Activated CD4-positive, alpha-beta T cell treated with anti-CD3 and anti-CD28 coated beads, Interleukin-2, amount 10 ng/mL, durations not matched to agents 7 days and 5 days (primary cell): ENCODE measurements around the gene PXYLP1. TPM values are rescaled to one million over a fixed set of nuclear protein-coding genes. Genes with fewer than 3 reads are reported as not detected.
A peak's percentile ranks its signal among the peaks of the same experiment; 100 is the strongest.
"Not testable (repeated sequence)": the region's sequence is repeated elsewhere in the genome, so short reads cannot be mapped to it uniquely, and the experiment has no call there.

Experiments
- CTCF ChIA-PET: fragments of 350-600 bp; sonication (Branson Sonifier 250); formaldehyde crosslinking; loops from one replicate; lab custom pipeline; 2021; ENCODE audit warnings: antibody characterized with exemption; lab: Charles Lee
- POLR2A ChIA-PET: fragments of 350-600 bp; sonication (Branson Sonifier 250); formaldehyde crosslinking; loops from one replicate; lab custom pipeline; 2021; ENCODE audit warnings: antibody characterized with exemption; lab: Charles Lee
- DNase-seq: peaks from one replicate; pipeline ENCODE4 v3.0.0-alpha.2; 2020
- H3K27ac Mint-ChIP-seq: one replicate; pipeline ENCODE4 v1.8.0; 2021; ENCODE audit warnings: mild to moderate bottlenecking, moderate library complexity, mixed read lengths
- H3K27me3 Mint-ChIP-seq: one replicate; pipeline ENCODE4 v1.8.0; 2021; ENCODE audit warnings: mixed read lengths
- H3K36me3 Mint-ChIP-seq: one replicate; pipeline ENCODE4 v1.8.0; 2021; ENCODE audit warnings: low read depth, mixed read lengths
- H3K4me1 Mint-ChIP-seq: one replicate; pipeline ENCODE4 v1.8.0; 2021; ENCODE audit warnings: mixed read lengths
- H3K4me3 Mint-ChIP-seq: one replicate; pipeline ENCODE4 v1.8.0; 2021; ENCODE audit warnings: mild to moderate bottlenecking, moderate library complexity, mixed read lengths
- H3K9me3 Mint-ChIP-seq: one replicate; pipeline ENCODE4 v1.8.0; 2021; ENCODE audit warnings: mixed read lengths
- total RNA-seq, 2 experiments: library from RNA; stranded (reverse); gene quantifications; one replicate each; pipeline ENCODE4 v1.2.3, GENCODE V29; 2021

PXYLP1 gene, protein sequence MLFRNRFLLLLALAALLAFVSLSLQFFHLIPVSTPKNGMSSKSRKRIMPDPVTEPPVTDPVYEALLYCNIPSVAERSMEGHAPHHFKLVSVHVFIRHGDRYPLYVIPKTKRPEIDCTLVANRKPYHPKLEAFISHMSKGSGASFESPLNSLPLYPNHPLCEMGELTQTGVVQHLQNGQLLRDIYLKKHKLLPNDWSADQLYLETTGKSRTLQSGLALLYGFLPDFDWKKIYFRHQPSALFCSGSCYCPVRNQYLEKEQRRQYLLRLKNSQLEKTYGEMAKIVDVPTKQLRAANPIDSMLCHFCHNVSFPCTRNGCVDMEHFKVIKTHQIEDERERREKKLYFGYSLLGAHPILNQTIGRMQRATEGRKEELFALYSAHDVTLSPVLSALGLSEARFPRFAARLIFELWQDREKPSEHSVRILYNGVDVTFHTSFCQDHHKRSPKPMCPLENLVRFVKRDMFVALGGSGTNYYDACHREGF
- total RNA-seq = 10 to 100 TPM; 11.9 to 12.1 TPM

- H3K36me3 Mint-ChIP-seq = peaks cover 15% of the 10 kb centered on the region
These were observed at the start of gene PXYLP1 for GRCh38 chr3:141231101-141231951. Gene PXYLP1 (plus strand): TSS chr3:141231825. CDS start chr3:141260176, 28,351 bp downstream.

GRCh38 chr3:141183606-141184005, 48.0 kb upstream of the PXYLP1 start:
- H3K4me3 Mint-ChIP-seq = no peak overlapping the region
- peaks cover 6% of the 10 kb centered on the region for H3K9me3 Mint-ChIP-seq
- POLR2A ChIA-PET = no interaction called here
- H3K27ac Mint-ChIP-seq = no peak overlapping the region
- H3K36me3 Mint-ChIP-seq = no peaks in the 10 kb centered on the region
- H3K27me3 Mint-ChIP-seq = peaks cover 4% of the 10 kb centered on the region
- DNase-seq = no peak
- CTCF ChIA-PET = interaction anchor here (0.7 to 2.3 kb wide), 2 partner anchors 8 to 161 kb away, joined by 4 to 8 read pairs; no protein-coding TSS in a partner anchor
- H3K4me1 Mint-ChIP-seq = no peaks in the 10 kb centered on the region

More at GRCh38 chr3:141231101-141231951, at the start of gene PXYLP1:
- Mint-ChIP-seq H3K27ac (peak within 1 kb of the TSS; percentile 97), H3K27me3 (peaks cover 2% of the 10 kb centered on the region), H3K9me3 (no peaks in the 10 kb centered on the region), H3K4me3 (peak within 1 kb of the TSS; percentile 85), H3K4me1 (peaks cover 56% of the 10 kb centered on the region)
- DNase-seq = peak; percentile 91
- ChIA-PET CTCF (interaction anchor here (0.5 to 4.6 kb wide), 40 partner anchors 9 to 646 kb away, joined by 3 to 50 read pairs (median 4); partner anchors contain the start of gene ATP1B3), POLR2A (interaction anchor here (0.6 to 1.9 kb wide), 6 partner anchors 12 to 80 kb away, joined by 3 to 7 read pairs (median 4); no protein-coding TSS in a partner anchor)

DNA sequence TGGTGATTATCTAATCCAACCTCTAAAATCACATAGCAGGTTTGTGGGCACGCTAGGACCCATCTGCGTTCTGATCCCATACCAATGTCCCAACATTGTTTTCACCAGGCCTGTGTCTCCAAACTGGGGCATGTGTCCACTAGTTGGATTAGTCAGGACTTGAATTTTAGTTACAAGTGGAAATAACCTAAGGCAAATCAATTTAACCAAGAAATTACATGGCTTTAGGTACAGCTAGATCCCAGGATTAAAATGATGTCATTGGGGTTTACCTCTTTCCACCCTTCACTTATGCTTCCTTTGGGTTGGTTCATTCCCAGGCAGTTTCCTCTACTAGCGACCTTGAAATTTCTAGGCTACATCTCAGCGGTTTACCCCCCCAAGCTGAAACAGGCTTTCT, 47.2 kb upstream of the PXYLP1 start:
- Mint-ChIP-seq H3K27me3 (peaks cover 4% of the 10 kb centered on the region), H3K27ac (no peak overlapping the region), H3K4me1 (no peaks in the 10 kb centered on the region), H3K36me3 (no peaks in the 10 kb centered on the region), H3K9me3 (peaks cover 4% of the 10 kb centered on the region), H3K4me3 (no peak overlapping the region)
- POLR2A ChIA-PET = no interaction called here
- DNase-seq = no peak
- CTCF ChIA-PET = interaction anchor here (0.6 kb wide), 4 partner anchors 354 to 1088 kb away, joined by 3 to 5 read pairs (median 4); no protein-coding TSS in a partner anchor

DNA sequence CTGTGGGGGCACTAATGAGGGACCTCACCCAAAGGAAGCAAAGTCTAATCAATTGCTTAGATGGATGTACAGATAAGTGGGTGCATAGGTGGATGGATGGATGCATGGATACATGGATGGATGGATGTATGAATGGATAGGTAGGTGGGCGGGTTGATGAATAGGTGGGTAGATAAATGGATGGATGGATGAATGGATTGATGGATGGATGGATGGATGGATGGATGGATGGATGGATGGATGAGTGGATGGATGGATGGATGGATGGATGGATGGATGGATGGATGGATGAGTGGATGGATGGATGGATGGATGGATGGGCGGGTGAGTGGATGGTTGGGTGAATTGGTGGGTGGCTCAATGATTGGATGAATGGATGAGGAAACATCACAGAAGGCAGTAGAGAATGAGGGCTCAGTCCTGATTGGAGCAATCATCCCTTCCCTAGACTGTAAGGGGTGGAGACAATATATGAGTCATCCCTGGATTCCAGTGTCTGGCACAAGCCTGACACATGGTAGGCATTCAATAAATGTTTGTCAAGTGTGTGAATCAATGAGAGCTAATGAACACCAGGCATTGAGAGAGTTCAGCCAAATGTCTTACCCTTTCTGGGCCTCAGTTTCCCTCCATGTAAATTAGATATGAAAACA, 40.4 kb upstream of the PXYLP1 start:
- Mint-ChIP-seq H3K27me3 (peaks cover 14% of the 10 kb centered on the region), H3K4me1 (peaks cover 10% of the 10 kb centered on the region), H3K36me3 (no peaks in the 10 kb centered on the region), H3K4me3 (no peak overlapping the region), H3K27ac (no peak overlapping the region), H3K9me3 (no peaks in the 10 kb centered on the region)
- no peak for DNase-seq
- CTCF ChIA-PET = interaction anchor here (0.9 to 3.3 kb wide), 5 partner anchors 9 to 194 kb away, joined by 3 to 19 read pairs (median 7); no protein-coding TSS in a partner anchor
- POLR2A ChIA-PET = no interaction called here

GRCh38 chr3:141192345-141192744, 39.3 kb upstream of the PXYLP1 start:
- DNase-seq = peak; percentile 96
- Mint-ChIP-seq H3K27ac (no peak overlapping the region), H3K9me3 (no peaks in the 10 kb centered on the region), H3K4me1 (peaks cover 10% of the 10 kb centered on the region), H3K36me3 (no peaks in the 10 kb centered on the region), H3K27me3 (peaks cover 21% of the 10 kb centered on the region), H3K4me3 (no peak overlapping the region)
- POLR2A ChIA-PET = no interaction called here
- CTCF ChIA-PET = interaction anchor here (0.6 to 3.3 kb wide), 7 partner anchors 10 to 195 kb away, joined by 3 to 19 read pairs (median 6); no protein-coding TSS in a partner anchor

DNA sequence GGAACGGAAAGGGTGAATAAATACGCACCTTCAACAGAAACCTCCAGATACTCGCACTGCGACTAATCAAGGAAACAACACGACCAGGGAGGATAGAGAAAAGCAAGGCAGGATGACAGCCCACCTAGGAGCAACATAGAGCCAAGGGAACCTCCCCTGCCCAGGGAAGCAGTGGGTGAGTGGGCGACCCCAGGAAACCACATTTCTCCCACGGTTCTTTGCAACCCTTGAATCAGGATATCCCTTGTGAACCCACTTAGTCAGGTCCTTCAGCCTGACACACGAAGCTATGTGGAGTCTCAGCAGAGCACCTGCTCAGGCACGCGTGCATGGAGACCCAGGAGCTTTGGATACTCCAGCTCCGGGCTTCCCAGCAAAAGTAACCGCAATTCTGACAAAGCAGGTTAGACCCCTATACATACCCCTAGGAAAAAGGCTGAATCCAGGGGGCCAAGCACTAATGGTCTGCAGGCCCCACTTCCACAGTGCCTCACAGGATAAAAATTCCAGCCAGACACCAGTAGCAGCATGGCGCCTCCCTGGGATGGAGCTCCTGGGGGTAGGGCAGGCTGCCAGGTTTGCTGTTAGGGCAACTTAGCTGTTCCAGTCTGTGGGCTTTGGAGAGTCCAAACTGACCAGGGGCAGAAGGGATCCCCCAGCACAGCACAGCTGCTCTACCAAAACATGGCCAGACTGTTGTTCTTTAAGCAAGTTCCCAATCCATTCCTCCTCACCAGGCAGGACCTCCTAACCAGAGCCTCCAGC, 38.4 kb upstream of the PXYLP1 start:
- no peak for DNase-seq
- CTCF ChIA-PET = interaction anchor here (0.7 to 3.3 kb wide), 6 partner anchors 38 to 295 kb away, joined by 3 to 19 read pairs (median 4); partner anchors contain the start of gene PXYLP1
- no peaks in the 10 kb centered on the region for H3K9me3 Mint-ChIP-seq
- peaks cover 10% of the 10 kb centered on the region for H3K4me1 Mint-ChIP-seq
- H3K27ac Mint-ChIP-seq = no peak overlapping the region
- POLR2A ChIA-PET = no interaction called here
- no peak overlapping the region for H3K4me3 Mint-ChIP-seq
- H3K27me3 Mint-ChIP-seq = peaks cover 30% of the 10 kb centered on the region
- H3K36me3 Mint-ChIP-seq = no peaks in the 10 kb centered on the region

GRCh38 chr3:141201122-141201521, 30.5 kb upstream of the PXYLP1 start:
- Mint-ChIP-seq H3K9me3 (no peaks in the 10 kb centered on the region), H3K27ac (no peak overlapping the region), H3K36me3 (no peaks in the 10 kb centered on the region), H3K4me3 (no peak overlapping the region), H3K27me3 (peaks cover 47% of the 10 kb centered on the region), H3K4me1 (no peaks in the 10 kb centered on the region)
- POLR2A ChIA-PET = no interaction called here
- no peak for DNase-seq
- CTCF ChIA-PET = no interaction called here

DNA sequence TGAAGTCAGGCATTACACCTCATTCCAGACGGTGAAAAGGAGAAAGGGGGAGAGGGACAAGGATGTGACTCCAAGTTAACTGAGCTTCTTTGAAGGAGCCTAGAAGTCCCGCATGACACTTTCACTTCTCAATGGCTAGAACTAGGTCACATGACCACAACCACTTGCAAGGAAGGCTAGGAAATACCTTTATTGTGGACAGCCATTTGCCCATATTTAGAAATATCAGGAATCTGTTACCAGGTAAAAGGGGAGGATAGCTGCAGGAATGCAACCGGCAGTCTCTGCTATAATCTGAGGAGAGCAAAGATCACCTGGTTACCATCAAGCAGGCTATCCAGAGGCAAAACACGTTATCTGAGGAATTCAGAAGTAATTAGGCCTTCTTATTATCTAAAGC, 28.9 kb upstream of the PXYLP1 start:
- no peak for DNase-seq
- peaks cover 36% of the 10 kb centered on the region for H3K27me3 Mint-ChIP-seq
- H3K27ac Mint-ChIP-seq = no peak overlapping the region
- H3K9me3 Mint-ChIP-seq = no peaks in the 10 kb centered on the region
- CTCF ChIA-PET = interaction anchor here (1.6 kb wide), 1 partner anchor 12 kb away, joined by 5 read pairs; no protein-coding TSS in a partner anchor
- H3K4me1 Mint-ChIP-seq = no peaks in the 10 kb centered on the region
- POLR2A ChIA-PET = no interaction called here
- no peak overlapping the region for H3K4me3 Mint-ChIP-seq
- no peaks in the 10 kb centered on the region for H3K36me3 Mint-ChIP-seq

DNA sequence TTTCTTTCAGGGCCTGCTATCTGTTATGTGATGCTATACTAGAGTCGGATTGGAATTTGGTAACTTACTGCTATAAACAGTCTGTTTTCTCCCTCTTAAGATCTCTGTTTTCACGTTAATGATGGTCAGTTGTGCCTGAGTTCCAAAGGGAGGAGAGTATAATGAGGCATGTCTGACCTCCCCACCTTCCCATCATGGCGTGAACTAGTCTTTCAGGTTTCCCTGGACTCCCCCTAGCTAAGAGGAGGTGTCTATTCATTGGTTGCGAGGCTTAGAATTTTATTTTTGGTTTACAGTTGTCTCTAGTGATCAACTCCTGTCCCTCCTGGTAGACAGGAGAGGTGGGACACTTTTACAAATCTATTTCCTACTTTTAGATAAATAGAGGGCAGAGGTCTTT, 27.8 kb upstream of the PXYLP1 start:
- Mint-ChIP-seq H3K4me1 (no peaks in the 10 kb centered on the region), H3K4me3 (no peak overlapping the region), H3K27me3 (peaks cover 25% of the 10 kb centered on the region), H3K27ac (no peak overlapping the region), H3K9me3 (no peaks in the 10 kb centered on the region), H3K36me3 (no peaks in the 10 kb centered on the region)
- ChIA-PET POLR2A (no interaction called here), CTCF (no interaction called here)
- DNase-seq = no peak

GRCh38 chr3:141204343-141204742, 27.3 kb upstream of the PXYLP1 start:
- Mint-ChIP-seq H3K27ac (no peak overlapping the region), H3K4me3 (no peak overlapping the region), H3K36me3 (no peaks in the 10 kb centered on the region), H3K27me3 (peaks cover 22% of the 10 kb centered on the region), H3K4me1 (no peaks in the 10 kb centered on the region), H3K9me3 (no peaks in the 10 kb centered on the region)
- ChIA-PET CTCF (no interaction called here), POLR2A (no interaction called here)
- DNase-seq = no peak

DNA sequence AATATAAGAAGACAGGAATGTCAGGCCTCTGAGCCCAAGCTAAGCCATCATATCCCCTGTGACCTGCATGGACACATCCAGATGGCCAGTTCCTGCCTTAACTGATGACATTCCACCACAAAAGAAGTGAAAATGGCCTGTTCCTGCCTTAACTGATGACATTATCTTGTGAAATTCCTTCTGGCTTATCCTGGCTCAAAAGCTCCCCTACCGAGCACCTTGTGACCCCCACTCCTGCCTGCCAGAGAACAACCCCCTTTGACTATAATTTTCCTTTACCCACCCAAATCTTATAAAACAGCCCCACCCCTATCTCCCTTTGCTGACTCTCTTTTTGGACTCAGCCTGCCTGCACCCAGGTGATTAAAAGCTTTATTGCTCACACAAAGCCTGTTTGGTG, 20.3 kb upstream of the PXYLP1 start:
- POLR2A ChIA-PET, H3K4me3 Mint-ChIP-seq, H3K36me3 Mint-ChIP-seq, DNase-seq, H3K27ac Mint-ChIP-seq, CTCF ChIA-PET, H3K27me3 Mint-ChIP-seq, H3K9me3 Mint-ChIP-seq, H3K4me1 Mint-ChIP-seq: not testable (repeated sequence)
